HepG2 (cell line): ENCODE data around the gene SEPHS2. TPM values are rescaled to one million over a fixed set of nuclear protein-coding genes. Genes with fewer than 3 reads are reported as not detected.
A peak's percentile ranks its signal among the peaks of the same experiment; 100 is the strongest.

Experiments
- ASH2L ChIP-seq: fragments of 300-600, 200-600 bp; sonication (generic); IDR thresholded peaks from 2 replicates; pipeline ENCODE4 v1.7.0; 2017; ENCODE audit warnings: low read depth, mild to moderate bottlenecking, moderate library complexity, mixed read lengths, low read length; ENCODE audit not compliant: insufficient read length
- CREB1 ChIP-seq, 2 experiments: fragments of 450-650 bp in 1 of 2; IDR thresholded peaks; 2 replicates each; pipeline ENCODE4 v1.6.1; 2016 to 2017; ENCODE audit warnings: control low read depth in 1 of 2, mild to moderate bottlenecking in 1 of 2, missing compliant biosample characterization in 1 of 2, missing genetic modification characterization in 1 of 2
- EP300 ChIP-seq, 3 experiments: sonication (generic) in 1 of 3; formaldehyde crosslinking in 1 of 3; IDR thresholded peaks; 2 replicates each; pipeline versions ENCODE4 v1.5.1 to v1.6.1; 2011 to 2020; ENCODE audit warnings: low read depth in 2 of 3, low read length in 2 of 3, borderline replicate concordance in 1 of 3, improper control_type of control experiment in 1 of 3, mild to moderate bottlenecking in 1 of 3, missing genetic modification reagents in 1 of 3, moderate library complexity in 1 of 3
- GATAD2A ChIP-seq: IDR thresholded peaks from 2 replicates; pipeline ENCODE4 v1.6.1; 2016
- HOXA5 ChIP-seq: sonication (generic); formaldehyde crosslinking; IDR thresholded peaks from 2 replicates; pipeline ENCODE4 v1.4.0; 2020; ENCODE audit warnings: missing genetic modification reagents
- IKZF5 ChIP-seq: IDR thresholded peaks from 2 replicates; pipeline ENCODE4 v1.6.1; 2018; ENCODE audit warnings: missing genetic modification reagents, mild to moderate bottlenecking, missing compliant biosample characterization
- ISX ChIP-seq: sonication (generic); formaldehyde crosslinking; conservative IDR thresholded peaks from 2 replicates; pipeline ENCODE4 v1.5.0; 2020; ENCODE audit warnings: missing genetic modification reagents
- RFXANK ChIP-seq: IDR thresholded peaks from 2 replicates; pipeline ENCODE4 v1.6.1; 2016
- SOX6 ChIP-seq, 2 experiments: fragments of 450-650 bp in 1 of 2; sonication (generic) in 1 of 2; formaldehyde crosslinking in 1 of 2; IDR thresholded peaks; 2 replicates each; pipeline versions ENCODE4 v1.4.0 to v1.6.1; 2017 to 2020; ENCODE audit warnings: antibody characterized with exemption in 1 of 2, mild to moderate bottlenecking in 1 of 2, missing genetic modification reagents in 1 of 2
- TAF1 ChIP-seq: sonication (generic); formaldehyde crosslinking; IDR thresholded peaks from 2 replicates; pipeline ENCODE4 v1.4.0; 2020; ENCODE audit warnings: missing genetic modification reagents
- TCF7L2 ChIP-seq: IDR thresholded peaks from 2 replicates; pipeline ENCODE4 v1.6.1; 2011; ENCODE audit warnings: mild to moderate bottlenecking, low read depth, low read length, moderate library complexity
- ZNF512B ChIP-seq: sonication (generic); formaldehyde crosslinking; IDR thresholded peaks from 2 replicates; pipeline ENCODE4 v1.5.1; 2020; ENCODE audit warnings: missing genetic modification reagents, mild to moderate bottlenecking, borderline replicate concordance
- ZNF598 ChIP-seq: sonication (generic); formaldehyde crosslinking; IDR thresholded peaks from 2 replicates; pipeline ENCODE4 v1.5.1; 2020; ENCODE audit warnings: mild to moderate bottlenecking, missing genetic modification reagents, borderline replicate concordance
- polyA plus RNA-seq, 8 experiments: library from polyadenylated mRNA; depleted of rRNA in 3 of 8; stranded (reverse) in 7 of 8; unstranded in 1 of 8; fragments of >200 nt; fragmentation: Illumina TruSeq in 4 of 8; extraction: Trizol in 4 of 8; gene quantifications; 2 replicates each; pipeline versions ENCODE4 v1.2.1 to v1.2.3, GENCODE V29; 2011 to 2016; ENCODE audit warnings: low read depth in 4 of 8, missing spikeins in 1 of 8, mixed read lengths in 1 of 8; ENCODE audit not compliant: insufficient read depth in 1 of 8
- total RNA-seq, 5 experiments: library from RNA; depleted of rRNA; stranded (reverse); fragments of >200 nt; fragmentation: Illumina TruSeq; extraction: Trizol; gene quantifications; 2 replicates each; pipeline ENCODE4 v1.2.3, GENCODE V29; 2016; ENCODE audit warnings: low read depth in 1 of 5
- TF ChIP-seq, protein P1 (sequence below): sonication (generic); formaldehyde crosslinking; IDR thresholded peaks from 2 replicates; pipeline ENCODE4 v1.8.0; 2023; ENCODE audit warnings: mild to moderate bottlenecking, missing genetic modification reagents
- TF ChIP-seq, protein P2 (sequence below): sonication (generic); formaldehyde crosslinking; IDR thresholded peaks from 2 replicates; pipeline ENCODE4 v1.5.1; 2020; ENCODE audit warnings: mild to moderate bottlenecking, missing genetic modification reagents, borderline replicate concordance
- TF ChIP-seq, protein P3 (sequence below): sonication (generic); formaldehyde crosslinking; IDR thresholded peaks from 2 replicates; pipeline ENCODE4 v1.4.0; 2020; ENCODE audit warnings: mild to moderate bottlenecking, missing genetic modification reagents
- TF ChIP-seq, protein P4 (sequence below): sonication (generic); formaldehyde crosslinking; IDR thresholded peaks from 2 replicates; pipeline ENCODE4 v1.4.0; 2020; ENCODE audit warnings: missing genetic modification reagents, borderline replicate concordance

SEPHS2 gene
- total and polyA plus RNA-seq, 2 of the 13 experiments (the other 11 are each of a cell fraction or from before 2014, with no cell fraction given) = 20.7 to 127 TPM

GRCh38 chr16:30395155-30395991 is 50.3 kb downstream of the SEPHS2 start, which contains the start of gene ZNF48 (continued):
- TF ChIP-seq EP300 (IDR thresholded peaks at IDR 0.05; ENCODE audit: low read depth in 2 of 2, low read length in 2 of 2) (0 out of 4 replicates have a peak, but pooled peaks of 1 of the 2 experiments have one; percentile 19), EP300 (CRISPR knock-in tag; IDR thresholded peaks at IDR 0.05; ENCODE audit: borderline replicate concordance) (peak; percentile 53; the same call in 1 of the 2 replicates), CREB1 (IDR thresholded peaks at IDR 0.05) (peak; percentile 54; the same call in 1 of the 2 replicates), CREB1 (CRISPR knock-in tag; IDR thresholded peaks at IDR 0.05) (no peak), ZNF512B (CRISPR knock-in tag) (no peak), HOXA5 (CRISPR knock-in tag) (peak; percentile 63; the same call in 1 of the 2 replicates), TAF1 (CRISPR knock-in tag) (no peak; the same call in none of the 2 replicates), ISX (CRISPR knock-in tag) (no peak), SOX6 (IDR thresholded peaks at IDR 0.05) (no peak), SOX6 (CRISPR knock-in tag; IDR thresholded peaks at IDR 0.05) (peak; percentile 26; the same call in 1 of the 2 replicates), IKZF5 (peak; percentile 36), ASH2L (peak; percentile 96), GATAD2A (CRISPR knock-in tag) (peak; percentile 18; the same call in 1 of the 2 replicates), ZNF598 (CRISPR knock-in tag) (no peak), TCF7L2 (no peak), RFXANK (CRISPR knock-in tag) (no peak; the same call in 1 of the 2 replicates)
- TF ChIP-seq, protein P1, sequence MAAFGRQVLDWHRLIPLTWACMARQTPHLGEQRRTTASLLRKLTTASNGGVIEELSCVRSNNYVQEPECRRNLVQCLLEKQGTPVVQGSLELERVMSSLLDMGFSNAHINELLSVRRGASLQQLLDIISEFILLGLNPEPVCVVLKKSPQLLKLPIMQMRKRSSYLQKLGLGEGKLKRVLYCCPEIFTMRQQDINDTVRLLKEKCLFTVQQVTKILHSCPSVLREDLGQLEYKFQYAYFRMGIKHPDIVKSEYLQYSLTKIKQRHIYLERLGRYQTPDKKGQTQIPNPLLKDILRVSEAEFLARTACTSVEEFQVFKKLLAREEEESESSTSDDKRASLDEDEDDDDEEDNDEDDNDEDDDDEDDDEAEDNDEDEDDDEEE (CRISPR knock-in tag) = no peak
- TF ChIP-seq, protein P2, sequence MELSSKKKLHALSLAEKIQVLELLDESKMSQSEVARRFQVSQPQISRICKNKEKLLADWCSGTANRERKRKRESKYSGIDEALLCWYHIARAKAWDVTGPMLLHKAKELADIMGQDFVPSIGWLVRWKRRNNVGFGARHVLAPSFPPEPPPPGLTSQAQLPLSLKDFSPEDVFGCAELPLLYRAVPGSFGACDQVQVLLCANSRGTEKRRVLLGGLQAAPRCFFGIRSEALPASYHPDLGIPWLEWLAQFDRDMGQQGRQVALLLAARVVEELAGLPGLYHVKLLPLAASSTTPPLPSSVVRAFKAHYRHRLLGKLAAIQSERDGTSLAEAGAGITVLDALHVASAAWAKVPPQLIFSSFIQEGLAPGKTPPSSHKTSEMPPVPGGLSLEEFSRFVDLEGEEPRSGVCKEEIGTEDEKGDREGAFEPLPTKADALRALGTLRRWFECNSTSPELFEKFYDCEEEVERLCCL (CRISPR knock-in tag) = no peak
- TF ChIP-seq, protein P3, sequence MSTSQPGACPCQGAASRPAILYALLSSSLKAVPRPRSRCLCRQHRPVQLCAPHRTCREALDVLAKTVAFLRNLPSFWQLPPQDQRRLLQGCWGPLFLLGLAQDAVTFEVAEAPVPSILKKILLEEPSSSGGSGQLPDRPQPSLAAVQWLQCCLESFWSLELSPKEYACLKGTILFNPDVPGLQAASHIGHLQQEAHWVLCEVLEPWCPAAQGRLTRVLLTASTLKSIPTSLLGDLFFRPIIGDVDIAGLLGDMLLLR = 0 out of 2 replicates have a peak, but pooled peaks have one; percentile 46
- TF ChIP-seq, protein P4, sequence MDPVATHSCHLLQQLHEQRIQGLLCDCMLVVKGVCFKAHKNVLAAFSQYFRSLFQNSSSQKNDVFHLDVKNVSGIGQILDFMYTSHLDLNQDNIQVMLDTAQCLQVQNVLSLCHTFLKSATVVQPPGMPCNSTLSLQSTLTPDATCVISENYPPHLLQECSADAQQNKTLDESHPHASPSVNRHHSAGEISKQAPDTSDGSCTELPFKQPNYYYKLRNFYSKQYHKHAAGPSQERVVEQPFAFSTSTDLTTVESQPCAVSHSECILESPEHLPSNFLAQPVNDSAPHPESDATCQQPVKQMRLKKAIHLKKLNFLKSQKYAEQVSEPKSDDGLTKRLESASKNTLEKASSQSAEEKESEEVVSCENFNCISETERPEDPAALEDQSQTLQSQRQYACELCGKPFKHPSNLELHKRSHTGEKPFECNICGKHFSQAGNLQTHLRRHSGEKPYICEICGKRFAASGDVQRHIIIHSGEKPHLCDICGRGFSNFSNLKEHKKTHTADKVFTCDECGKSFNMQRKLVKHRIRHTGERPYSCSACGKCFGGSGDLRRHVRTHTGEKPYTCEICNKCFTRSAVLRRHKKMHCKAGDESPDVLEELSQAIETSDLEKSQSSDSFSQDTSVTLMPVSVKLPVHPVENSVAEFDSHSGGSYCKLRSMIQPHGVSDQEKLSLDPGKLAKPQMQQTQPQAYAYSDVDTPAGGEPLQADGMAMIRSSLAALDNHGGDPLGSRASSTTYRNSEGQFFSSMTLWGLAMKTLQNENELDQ (CRISPR knock-in tag) = no peak
